Duodenal mucosa (tissue), 2 donors: ENCODE results near the gene PSTK.

Source experiments
- H3K27ac ChIP-seq: one replicate; pipeline ENCODE4 v1.7.0; 2013; ENCODE audit warnings: low read depth, low read length
- H3K27me3 ChIP-seq, 2 donors: one replicate each; pipeline ENCODE4 v1.7.0; 2013; ENCODE audit warnings: low read length in 2 of 2, control low read depth in 1 of 2; ENCODE audit not compliant: insufficient read depth in 2 of 2, control insufficient read depth in 1 of 2
- H3K36me3 ChIP-seq, 2 donors: one replicate each; pipeline ENCODE4 v1.7.0; 2013; ENCODE audit warnings: low read length in 2 of 2, control low read depth in 1 of 2; ENCODE audit not compliant: insufficient read depth in 2 of 2, control insufficient read depth in 1 of 2
- H3K4me1 ChIP-seq, 2 donors: one replicate each; pipeline ENCODE4 v1.7.0; 2013; ENCODE audit warnings: low read length in 2 of 2, control low read depth in 1 of 2; ENCODE audit not compliant: insufficient read depth in 2 of 2, control insufficient read depth in 1 of 2
- H3K4me3 ChIP-seq, 2 donors: one replicate each; pipeline ENCODE4 v1.7.0; 2013; ENCODE audit warnings: low read length in 2 of 2, low read depth in 1 of 2
- H3K9ac ChIP-seq, 2 donors: one replicate each; pipeline ENCODE4 v1.7.0; 2013; ENCODE audit warnings: low read length in 2 of 2, low read depth in 1 of 2
- H3K9me3 ChIP-seq, 2 donors: one replicate each; pipeline ENCODE4 v1.7.0; 2013; ENCODE audit warnings: low read length in 2 of 2, control low read depth in 1 of 2; ENCODE audit not compliant: control insufficient read depth in 1 of 2

PSTK gene

GRCh38 chr10:123007558-123008354, 27.6 kb downstream of the PSTK start:
- Histone ChIP-seq H3K4me3 (peak overlapping the region; percentile 82 to 92), H3K27ac (no peak overlapping the region), H3K36me3 (no peaks in the 10 kb centered on the region), H3K4me1 (peaks cover 25 to 32% of the 10 kb centered on the region in 2 donors), H3K27me3 (no peaks in the 10 kb centered on the region), H3K9me3 (no peaks in the 10 kb centered on the region), H3K9ac (peak overlapping the region; percentile 90 to 92)

DNA sequence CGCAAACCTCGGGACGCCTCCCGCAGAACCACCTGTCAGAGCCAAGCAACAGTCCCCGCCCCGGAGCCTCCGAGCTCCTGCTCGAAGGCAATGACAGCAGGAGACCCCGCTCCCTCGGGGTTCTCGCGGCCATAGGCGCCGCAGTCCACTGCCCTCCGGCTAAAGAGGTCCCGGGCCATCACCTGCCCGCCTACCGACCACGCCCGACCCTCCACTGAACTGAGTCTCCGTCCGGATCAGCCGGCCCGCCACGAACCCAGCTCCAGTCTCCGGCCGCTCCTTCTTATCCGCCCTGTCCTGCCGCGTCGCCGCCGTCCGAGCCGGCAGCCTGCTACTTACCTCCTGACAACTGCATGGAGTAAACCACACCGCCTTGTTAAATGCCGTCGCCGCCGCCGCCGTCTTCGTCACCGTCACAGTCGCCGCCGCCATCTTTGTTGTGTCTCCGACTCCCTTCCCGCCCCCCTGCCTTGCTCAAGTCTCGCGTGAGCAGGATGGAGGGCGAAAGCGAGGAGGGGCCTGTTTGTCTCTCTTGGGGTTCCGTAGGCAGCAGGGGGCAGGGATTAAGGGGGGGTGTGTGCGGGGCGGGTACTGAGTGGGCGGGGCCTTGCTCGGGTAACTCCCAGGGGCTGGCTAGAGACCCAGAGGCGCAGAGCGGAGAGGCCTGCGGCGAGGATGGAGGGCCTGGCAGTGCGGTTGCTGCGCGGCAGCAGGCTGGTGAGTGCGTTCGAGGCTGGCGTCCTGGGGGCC, 28.3 kb downstream of the PSTK start, which contains the start of the genes ACADSB and IKZF5:
TSS of gene ACADSB (plus strand) at position 652 of the 750 bp plus-strand sequence. CDS start at position 676, 24 bp downstream.
TSS of gene IKZF5 (minus strand) at position 441 of the 750 bp plus-strand sequence. CDS start 10,170 bp downstream, outside the sequence.
- Histone ChIP-seq H3K27me3 (no peaks in the 10 kb centered on the region), H3K36me3 (no peaks in the 10 kb centered on the region), H3K4me3 (peak within 1 kb of the TSS; percentile 82 to 92), H3K9ac (peak within 1 kb of the TSS; percentile 90 to 92), H3K9me3 (no peaks in the 10 kb centered on the region), H3K4me1 (peaks cover 25 to 32% of the 10 kb centered on the region in 2 donors), H3K27ac (peak within 1 kb of the TSS; percentile 89)

GRCh38 chr10:123009105-123009820, 29.1 kb downstream of the PSTK start:
- peaks cover 25 to 32% of the 10 kb centered on the region in 2 donors for H3K4me1 ChIP-seq
- H3K27ac ChIP-seq: no peak overlapping the region
- H3K27me3 ChIP-seq: no peaks in the 10 kb centered on the region
- H3K4me3 ChIP-seq: peak overlapping the region; percentile 82 to 89
- peak overlapping the region; percentile 67 to 83 for H3K9ac ChIP-seq
- no peaks in the 10 kb centered on the region for H3K36me3 ChIP-seq
- no peaks in the 10 kb centered on the region for H3K9me3 ChIP-seq

DNA sequence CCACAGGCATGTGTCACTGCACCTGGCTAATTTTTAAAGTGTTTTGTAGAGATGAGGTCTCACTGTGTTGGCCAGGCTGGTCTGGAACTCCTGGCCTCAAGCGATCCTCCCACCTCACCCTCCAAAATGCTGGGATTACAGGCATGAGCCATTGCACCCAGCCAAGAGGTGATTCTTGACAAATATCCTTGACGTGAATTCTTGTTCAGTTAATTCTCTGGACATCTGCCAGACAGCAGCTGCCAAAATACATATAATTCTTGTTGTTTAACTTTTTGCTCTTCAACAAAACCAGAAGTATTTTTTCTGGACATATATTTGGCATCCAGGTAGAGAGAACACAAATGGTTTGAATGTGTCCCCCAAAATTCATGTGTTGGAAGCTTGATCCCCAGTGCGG, 31.8 kb downstream of the PSTK start:
- H3K36me3 ChIP-seq: no peaks in the 10 kb centered on the region
- H3K4me1 ChIP-seq: peaks cover 23% of the 10 kb centered on the region in 2 donors
- H3K9me3 ChIP-seq: no peaks in the 10 kb centered on the region
- no peaks in the 10 kb centered on the region for H3K27me3 ChIP-seq
- H3K4me3 ChIP-seq: no peak overlapping the region
- no peak overlapping the region for H3K9ac ChIP-seq
- H3K27ac ChIP-seq: no peak overlapping the region

DNA sequence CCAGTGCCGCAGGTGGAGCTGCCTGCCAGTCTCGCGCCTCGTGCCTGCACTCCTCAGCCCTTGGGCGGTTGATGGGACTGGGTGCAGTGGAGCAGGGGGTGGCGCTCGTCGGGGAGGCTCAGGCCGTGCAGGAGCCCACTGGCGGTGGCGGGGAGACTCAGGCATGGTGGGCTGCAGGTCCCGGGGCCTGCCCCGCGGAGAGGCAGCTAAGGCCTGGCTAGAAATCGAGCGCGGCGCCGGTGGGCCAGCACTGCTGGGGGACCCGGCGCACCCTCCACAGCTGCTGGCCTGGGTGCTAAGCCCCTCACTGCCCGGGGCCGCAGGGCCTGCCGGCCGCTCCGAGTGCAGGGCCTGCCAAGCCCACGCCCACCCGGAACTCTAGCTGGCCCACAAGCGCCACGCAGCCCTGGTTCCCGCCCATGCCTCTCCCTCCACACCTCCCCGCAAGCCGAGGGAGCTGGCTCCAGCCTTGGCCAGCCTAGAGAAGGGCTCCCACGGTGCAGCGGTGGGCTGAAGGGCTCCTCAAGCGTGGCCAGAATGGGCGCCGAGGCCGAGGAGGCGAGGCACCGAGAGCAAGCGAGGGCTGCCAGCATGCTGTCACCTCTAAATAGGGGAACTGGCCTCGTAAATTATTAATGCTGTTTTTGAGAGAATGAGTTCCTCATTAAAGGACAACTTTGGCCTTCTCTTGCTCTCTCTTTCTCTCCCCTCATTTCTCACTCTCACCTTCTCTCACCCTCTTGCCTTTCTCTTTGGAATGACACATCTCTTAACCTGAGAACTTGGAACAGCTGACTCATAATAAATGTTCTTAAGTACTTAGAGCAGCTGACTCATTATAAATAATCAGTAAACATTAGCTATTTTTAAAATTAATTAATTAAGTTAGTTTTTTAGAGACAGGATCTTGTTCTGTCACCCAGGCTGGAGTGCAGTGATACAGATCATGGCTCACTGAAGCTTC, 33.5 kb downstream of the PSTK start:
- peaks cover 14 to 17% of the 10 kb centered on the region in 2 donors for H3K4me1 ChIP-seq
- no peak overlapping the region for H3K4me3 ChIP-seq
- no peak overlapping the region for H3K9ac ChIP-seq
- H3K27me3 ChIP-seq: no peaks in the 10 kb centered on the region
- H3K27ac ChIP-seq: no peak overlapping the region
- H3K9me3 ChIP-seq: no peaks in the 10 kb centered on the region
- H3K36me3 ChIP-seq: no peaks in the 10 kb centered on the region

GRCh38 chr10:123014772-123015171, 34.6 kb downstream of the PSTK start:
- Histone ChIP-seq H3K36me3 (no peaks in the 10 kb centered on the region), H3K4me1 (peaks cover 7 to 13% of the 10 kb centered on the region in 2 donors), H3K27ac (no peak overlapping the region), H3K27me3 (no peaks in the 10 kb centered on the region), H3K4me3 (no peak overlapping the region), H3K9ac (no peak overlapping the region), H3K9me3 (no peaks in the 10 kb centered on the region)

DNA sequence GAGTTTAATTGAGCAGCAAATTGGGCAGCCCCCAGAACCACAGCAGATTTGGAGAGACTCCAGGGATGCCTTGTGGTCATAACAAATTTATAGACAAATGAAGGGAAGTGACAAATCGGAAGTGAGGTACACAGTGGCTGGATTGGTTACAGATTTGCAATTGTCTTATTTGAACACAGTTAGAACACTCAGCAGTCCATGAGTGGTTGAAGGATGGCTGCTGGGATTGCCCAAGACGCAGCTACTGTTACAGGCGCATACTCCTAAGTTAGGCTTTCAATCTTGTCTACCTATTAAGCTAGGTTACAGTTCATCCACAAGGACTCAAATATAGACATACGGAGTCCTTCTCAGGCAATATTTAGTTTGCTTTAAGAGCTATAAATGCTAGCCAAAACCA, 36.0 kb downstream of the PSTK start:
- peaks cover under 1% of the 10 kb centered on the region in 2 donors for H3K4me1 ChIP-seq
- no peaks in the 10 kb centered on the region for H3K36me3 ChIP-seq
- no peaks in the 10 kb centered on the region for H3K9me3 ChIP-seq
- H3K27ac ChIP-seq: no peak overlapping the region
- no peak overlapping the region for H3K4me3 ChIP-seq
- H3K27me3 ChIP-seq: no peaks in the 10 kb centered on the region
- no peak overlapping the region for H3K9ac ChIP-seq

DNA sequence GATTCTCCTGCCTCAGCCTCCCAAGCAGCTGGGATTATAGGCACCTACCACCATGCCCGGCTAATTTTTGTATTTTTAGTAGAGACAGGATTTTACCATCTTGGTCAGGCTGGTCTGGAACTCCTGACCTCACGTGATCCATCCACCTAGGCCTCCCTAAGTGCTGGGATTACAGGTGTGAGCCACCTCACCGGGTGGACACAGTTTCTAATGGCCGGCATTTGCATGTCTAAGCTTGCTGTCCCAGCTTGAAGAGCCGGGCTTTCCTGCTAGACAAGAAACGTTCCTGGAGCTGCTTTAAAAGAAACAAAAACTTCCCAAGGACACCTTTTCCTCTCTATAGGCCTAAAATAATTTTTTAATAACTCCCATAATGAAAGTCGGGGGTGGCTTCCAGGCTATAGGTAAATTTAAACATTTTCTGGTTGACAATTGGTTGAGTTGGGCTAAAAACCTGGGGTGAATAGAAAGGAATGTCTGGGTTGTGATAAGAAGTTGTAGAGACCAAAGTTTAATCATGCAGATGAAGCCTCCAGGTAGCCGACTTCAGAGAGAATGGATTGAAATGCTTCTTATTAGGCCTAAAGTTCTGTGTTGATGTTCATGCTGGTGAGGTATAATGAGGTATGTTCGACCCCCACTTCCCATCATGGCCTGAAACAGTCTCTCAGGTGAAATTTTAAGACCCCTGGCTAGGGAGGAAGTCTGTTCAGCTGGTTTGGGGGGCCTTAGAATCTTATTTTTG, 37.4 kb downstream of the PSTK start:
- H3K36me3 ChIP-seq: no peaks in the 10 kb centered on the region
- H3K4me3 ChIP-seq: no peak overlapping the region
- no peaks in the 10 kb centered on the region for H3K9me3 ChIP-seq
- H3K9ac ChIP-seq: no peak overlapping the region
- H3K27me3 ChIP-seq: no peaks in the 10 kb centered on the region
- H3K27ac ChIP-seq: no peak overlapping the region
- no peaks in the 10 kb centered on the region for H3K4me1 ChIP-seq

GRCh38 chr10:123018531-123018930, 38.3 kb downstream of the PSTK start:
- Histone ChIP-seq H3K4me1 (no peaks in the 10 kb centered on the region), H3K9ac (no peak overlapping the region), H3K9me3 (no peaks in the 10 kb centered on the region), H3K27ac (no peak overlapping the region), H3K4me3 (no peak overlapping the region), H3K27me3 (no peaks in the 10 kb centered on the region), H3K36me3 (no peaks in the 10 kb centered on the region)
